SK-N-DZ (cell line): ENCODE measurements around the gene CSTB.
A peak's percentile ranks its signal among the peaks of the same experiment; 100 is the strongest.

Source experiments
- DNase-seq: peaks from one replicate; pipeline ENCODE4 v3.0.0-alpha.2; 2015; ENCODE audit warnings: low spot score

Gene CSTB

DNA sequence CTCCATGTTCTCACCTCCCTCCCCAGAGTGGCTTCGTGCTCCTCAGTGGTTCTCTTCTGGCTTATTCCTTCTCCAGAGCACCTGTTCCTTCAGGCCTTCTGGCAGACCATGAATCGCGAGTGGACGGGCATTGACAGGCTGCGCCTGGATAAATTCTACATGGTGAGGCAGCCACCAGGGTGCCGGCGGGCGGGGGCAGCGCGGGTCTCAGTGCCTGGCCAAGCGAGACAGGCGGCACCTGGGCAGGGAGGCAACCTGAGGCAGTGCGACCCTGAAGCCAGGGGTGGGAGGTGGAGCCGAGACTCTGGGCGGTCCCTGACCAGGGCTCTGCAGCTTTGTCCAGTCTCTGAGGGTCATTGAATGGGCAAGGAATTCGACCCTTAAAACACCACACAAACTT, 17.1 kb upstream of the CSTB start:
- no peak for DNase-seq

GRCh38 chr21:43792406-43792805, 16.3 kb upstream of the CSTB start:
- no peak for DNase-seq

- DNase-seq = no peak
These were observed 14.0 kb upstream of the CSTB start for GRCh38 chr21:43790010-43790524.

DNA sequence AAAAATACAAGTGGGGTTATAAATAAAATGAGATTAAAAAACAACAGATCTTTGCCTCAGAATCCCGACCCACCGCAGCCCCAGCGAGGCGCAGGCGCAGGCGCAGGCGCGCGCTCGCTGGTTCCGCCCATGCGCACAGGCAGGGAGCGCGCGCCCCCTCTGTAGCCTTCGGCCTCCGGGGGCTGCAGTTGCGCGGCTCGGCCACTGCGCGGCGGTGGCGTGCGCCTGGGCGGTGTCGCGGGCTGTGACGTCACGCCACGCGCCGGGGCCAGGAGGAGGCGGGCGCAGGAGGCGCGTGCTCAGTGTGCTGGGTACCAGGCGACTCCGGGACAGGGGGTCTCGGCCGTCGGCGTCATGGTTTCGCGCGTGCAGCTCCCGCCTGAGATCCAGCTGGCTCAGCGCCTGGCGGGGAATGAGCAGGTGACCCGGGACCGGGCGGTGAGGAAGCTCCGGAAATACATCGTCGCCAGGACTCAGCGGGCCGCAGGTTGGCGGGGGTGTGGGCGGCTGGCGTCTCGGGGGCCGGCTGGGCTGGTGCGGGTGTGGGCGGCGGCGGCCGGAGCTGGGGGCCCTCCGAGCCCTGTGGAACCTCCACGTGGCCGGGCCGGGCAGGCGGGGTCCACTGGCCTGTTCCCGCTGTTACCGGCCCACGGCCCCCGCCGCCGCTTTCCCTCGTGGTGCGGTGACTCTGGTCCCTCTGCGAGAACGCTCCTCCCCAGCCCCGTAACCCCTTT, 13.3 kb upstream of the CSTB start, which contains the start of gene RRP1:
RRP1 (plus strand) TSS at position 302 of the 734 bp plus-strand sequence; CDS start at position 355, 53 bp downstream.
- peak; percentile 84 for DNase-seq

DNA sequence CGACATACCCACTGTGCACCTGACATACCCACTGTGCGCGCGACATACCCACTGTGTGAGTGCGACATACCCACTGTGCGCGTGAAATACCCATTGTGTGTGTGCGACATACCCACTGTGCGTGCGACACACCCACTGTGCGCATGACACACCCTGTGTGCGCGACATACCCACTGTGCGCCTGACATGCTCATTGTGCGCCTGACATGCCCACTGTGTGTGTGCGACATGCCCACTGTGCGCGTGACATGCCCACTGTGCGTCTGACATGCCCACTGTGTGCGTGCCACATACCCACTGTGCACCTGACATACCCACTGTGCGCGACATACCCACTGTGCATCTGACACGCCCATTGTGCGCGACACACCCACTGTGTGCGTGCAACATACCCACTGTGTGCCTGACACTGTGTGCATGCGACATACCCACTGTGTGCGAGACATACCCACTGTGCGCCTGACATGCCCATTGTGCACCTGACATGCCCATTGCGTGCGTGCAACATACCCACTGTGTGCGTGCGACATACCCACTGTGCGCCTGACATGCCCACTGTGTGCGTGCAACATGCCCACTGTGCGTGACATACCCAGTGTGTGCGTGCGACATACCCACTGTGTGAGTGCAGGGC, 10.8 kb upstream of the CSTB start:
- no peak for DNase-seq

- no peak for DNase-seq
These were observed 10.2 kb upstream of the CSTB start for GRCh38 chr21:43786300-43786806.

- no peak for DNase-seq
These were observed 9.0 kb upstream of the CSTB start for GRCh38 chr21:43785134-43785533.

- no peak for DNase-seq
These were observed 7.1 kb upstream of the CSTB start for GRCh38 chr21:43783098-43783700.

DNA sequence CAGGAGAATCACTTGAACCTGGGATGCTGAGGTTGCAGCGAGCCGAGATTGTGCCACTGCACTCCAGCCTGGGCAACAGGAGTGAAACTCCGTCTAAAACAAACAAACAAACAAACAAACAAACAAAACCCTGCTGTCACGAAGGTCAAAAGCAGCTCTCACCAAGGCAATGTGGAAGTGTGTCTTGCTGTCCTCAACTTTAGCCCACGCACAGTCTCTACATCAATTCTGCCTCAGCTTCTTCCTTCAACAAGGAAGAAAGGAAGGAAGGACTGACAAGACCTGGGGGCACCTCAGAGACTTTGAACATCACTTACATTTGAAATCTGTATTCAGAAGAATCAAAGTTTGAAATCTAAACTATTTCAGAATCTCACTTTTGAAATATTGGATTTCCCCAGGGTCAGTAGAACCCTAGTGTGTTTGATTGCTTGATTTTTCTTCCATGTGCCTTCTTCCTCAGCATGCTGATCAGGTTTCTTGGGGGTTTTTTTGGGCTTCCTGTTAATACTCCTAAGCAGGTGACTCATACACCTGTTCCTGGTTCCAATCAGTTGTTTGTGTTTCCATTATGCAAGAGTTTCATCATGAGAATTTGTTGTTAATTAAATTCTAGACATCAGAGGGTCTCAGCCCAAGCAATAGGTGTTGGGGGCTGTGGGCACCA, 6.5 kb upstream of the CSTB start:
- no peak for DNase-seq

DNA sequence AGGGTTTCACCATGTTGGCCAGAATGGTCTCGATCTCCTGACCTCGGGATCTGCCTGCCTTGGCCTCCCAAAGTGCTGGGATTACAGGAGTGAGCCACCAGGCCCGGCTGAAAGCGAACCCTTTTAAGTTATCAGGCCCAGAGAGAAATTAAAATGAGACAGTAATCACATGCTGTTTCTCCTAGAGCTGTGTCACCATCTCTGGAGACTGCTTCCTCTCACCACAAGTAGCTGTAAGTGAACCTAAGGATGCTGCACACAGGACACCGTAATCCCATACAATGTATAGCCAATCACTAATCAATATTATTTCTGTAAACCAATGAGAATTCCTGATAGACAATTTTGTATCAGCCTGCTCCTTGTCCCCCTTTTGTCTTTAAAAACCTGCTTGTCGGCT, 5.7 kb upstream of the CSTB start:
- DNase-seq = no peak

- DNase-seq = no peak
These were observed 3.6 kb upstream of the CSTB start for GRCh38 chr21:43779660-43780059.

GRCh38 chr21:43778469-43779335, 2.6 kb upstream of the CSTB start:
- DNase-seq = no peak

- DNase-seq = no peak
These were observed 1.8 kb upstream of the CSTB start for GRCh38 chr21:43777953-43778352.

DNA sequence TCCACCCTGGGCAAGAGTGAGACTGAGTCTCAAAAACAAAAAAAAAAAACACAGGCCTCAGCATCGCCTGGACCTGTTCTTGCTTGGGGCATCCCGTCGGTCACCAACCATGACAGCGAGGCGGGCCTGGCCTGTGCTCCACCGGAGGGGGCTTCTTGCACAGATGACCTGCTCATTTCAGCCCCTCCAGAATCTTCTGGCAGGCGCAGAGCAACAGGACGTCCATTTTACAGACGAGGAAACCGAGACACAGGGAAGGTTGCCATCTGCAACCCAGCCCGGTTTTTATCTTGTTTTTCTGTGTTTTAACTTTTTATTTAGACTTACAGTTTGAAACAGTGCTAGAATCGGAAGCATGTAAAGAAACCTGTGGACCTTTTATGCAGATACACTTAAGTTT, 918 bp downstream of the CSTB start:
- no peak for DNase-seq

- no peak for DNase-seq
These were observed 1.9 kb downstream of the CSTB start for GRCh38 chr21:43774163-43774562.

- DNase-seq = no peak
These were observed 3.7 kb downstream of the CSTB start for GRCh38 chr21:43772425-43772821.

GRCh38 chr21:43771698-43772424, 4.2 kb downstream of the CSTB start:
- no peak for DNase-seq

GRCh38 chr21:43771199-43771675, 4.9 kb downstream of the CSTB start:
- DNase-seq = no peak

- no peak for DNase-seq
These were observed 5.9 kb downstream of the CSTB start for GRCh38 chr21:43770066-43770655.
